Measurements from ENCODE around the gene CHD2. TPM values are rescaled to one million over a fixed set of nuclear protein-coding genes. Genes with fewer than 3 reads are reported as not detected.

The CHD2 gene
- total and polyA plus RNA-seq, 2 donors (not counting 3 experiments of a cell fraction or from before 2014, with no cell fraction given), result 53.8 to 97.9 TPM

DNA sequence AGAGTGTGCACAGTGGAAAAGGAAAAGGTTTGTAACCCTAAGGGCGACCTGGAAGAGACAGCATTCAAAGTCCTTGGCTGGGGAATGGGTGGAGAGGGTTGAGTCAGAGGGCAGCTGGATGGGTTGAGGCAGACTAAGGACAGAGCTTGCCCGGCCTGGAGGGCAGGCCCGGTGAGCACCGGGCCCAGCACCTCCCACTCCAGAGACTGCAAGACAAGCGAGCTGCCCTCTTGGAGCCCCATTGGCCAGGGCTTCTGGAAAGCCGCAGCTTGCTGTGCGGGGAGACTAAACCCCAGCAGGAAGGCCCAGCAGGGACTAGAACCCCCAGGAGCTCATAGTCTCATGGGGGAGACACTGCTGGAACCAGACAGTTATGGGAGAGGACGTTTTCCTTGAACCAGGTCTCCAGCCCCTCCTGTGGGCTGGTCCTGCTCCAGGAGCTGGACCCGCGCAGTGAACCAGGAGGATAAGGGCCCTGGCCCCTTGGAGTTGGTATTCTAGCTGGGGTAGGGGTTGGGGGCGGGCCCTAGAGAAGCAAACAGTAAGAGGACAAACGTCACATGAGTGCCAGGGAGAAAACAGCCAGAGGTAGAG, 129.8 kb downstream of the CHD2 start:
- Histone ChIP-seq H3K4me3 (replicated peaks in 1 of 3; ENCODE audit: insufficient read depth in 1 of 3, low read depth in 1 of 3, low read length in 3 of 3) (no peak overlapping the region), H4K20me1 (replicated peaks; ENCODE audit: control insufficient read depth, extremely low read depth, insufficient read depth, low read length) (peaks cover 3% of the 10 kb centered on the region), H3K9ac (replicated peaks; ENCODE audit: extremely low read depth, insufficient read depth, low read length) (no peak overlapping the region), H2AFZ (ENCODE audit: low read depth, low read length) (no peak overlapping the region), H3K27me3 (ENCODE audit: control insufficient read depth in 2 of 2, insufficient read depth in 2 of 2, low read length in 2 of 2) (no peaks in the 10 kb centered on the region), H3K9me3 (replicated peaks; ENCODE audit: control insufficient read depth, insufficient read depth, low read length) (no peaks in the 10 kb centered on the region), H3K27ac (ENCODE audit: insufficient read depth, low read depth, low read length) (no peak overlapping the region), H3K4me2 (ENCODE audit: insufficient read depth, low read length) (no peak overlapping the region), H3K36me3 (ENCODE audit: control insufficient read depth in 2 of 2, extremely low read depth in 1 of 2, insufficient read depth in 2 of 2, low read length in 2 of 2) (peaks cover 3 to 16% of the 10 kb centered on the region in 2 experiments), H3K4me1 (ENCODE audit: control insufficient read depth, extremely low read depth, insufficient read depth, low read length) (peaks cover 23% of the 10 kb centered on the region), H3K79me2 (ENCODE audit: control insufficient read depth, insufficient read depth, low read length) (peaks cover 8% of the 10 kb centered on the region), H3K9me1 (replicated peaks; ENCODE audit: control insufficient read depth, extremely low read depth, insufficient read depth, low read length) (no peaks in the 10 kb centered on the region)
- ChIA-PET CTCF (interaction anchor here (0.6 to 6.8 kb wide), 24 partner anchors 9 to 1295 kb away, joined by 3 to 137 read pairs (median 4); partner anchors contain the start of gene RGMA), POLR2A (no interaction called here)
- peak; percentile 5 for TF ChIP-seq POLR2AphosphoS5 (IDR thresholded peaks at IDR 0.05; ENCODE audit: insufficient read depth, low read depth, low read length)
- TF ChIP-seq, protein P1, sequence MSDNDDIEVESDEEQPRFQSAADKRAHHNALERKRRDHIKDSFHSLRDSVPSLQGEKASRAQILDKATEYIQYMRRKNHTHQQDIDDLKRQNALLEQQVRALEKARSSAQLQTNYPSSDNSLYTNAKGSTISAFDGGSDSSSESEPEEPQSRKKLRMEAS (IDR thresholded peaks at IDR 0.05; ENCODE audit: insufficient read depth, insufficient read length), result no peak
- no TSS peak for BruUV-seq (replicated peaks)
- DNase-seq (ENCODE audit: low read depth, low spot score), result peak; percentile 28
- peak; percentile 12 for FAIRE-seq
- dilution Hi-C loops (cut with MboI; ENCODE audit: extremely low pct_ligation_motif_present, low sequenced_read_pairs) (no loop called here), intact Hi-C loops (cut with micrococcal nuclease) (loop anchor here (1.0 to 5.0 kb wide), 5 partner anchors 43 to 1294 kb away; no protein-coding TSS in a partner anchor)

DNA sequence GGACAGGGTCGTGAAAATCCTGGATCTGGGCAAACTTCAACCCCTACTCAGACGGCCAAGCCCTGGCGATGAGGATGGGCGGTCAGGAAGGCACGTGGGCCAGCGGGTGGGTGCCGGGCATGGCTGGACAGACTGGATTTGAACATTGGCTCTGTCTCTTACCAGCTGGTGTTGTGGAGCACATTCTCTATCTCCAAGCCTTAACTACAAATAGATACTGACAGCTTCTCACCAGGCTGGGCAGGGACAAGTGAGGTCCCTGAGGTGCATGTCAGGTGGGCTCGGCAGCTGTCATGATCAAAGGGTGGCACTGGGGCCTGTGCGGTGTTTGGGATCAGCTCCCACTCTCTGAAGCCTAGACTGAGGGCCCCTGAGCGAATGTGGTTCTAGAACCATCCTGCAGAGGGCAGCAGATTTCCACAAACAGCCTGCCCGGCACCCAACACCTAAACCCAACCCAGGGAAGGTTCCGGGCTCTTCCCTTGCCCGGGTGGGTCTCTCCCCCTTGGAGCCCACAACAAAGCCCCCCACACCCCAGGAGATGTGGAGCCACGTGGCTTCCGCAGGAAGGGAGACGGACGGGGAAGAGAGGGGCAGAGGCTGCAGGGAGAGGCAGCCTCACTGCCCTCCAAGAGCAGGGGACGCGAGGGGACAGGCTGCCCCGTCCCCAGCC, 130.4 kb downstream of the CHD2 start:
- peak; percentile 64 for DNase-seq (ENCODE audit: low read depth, low spot score)
- H3K4me1 ChIP-seq (ENCODE audit: control insufficient read depth, extremely low read depth, insufficient read depth, low read length), result peaks cover 23% of the 10 kb centered on the region
- H3K9ac ChIP-seq (replicated peaks; ENCODE audit: extremely low read depth, insufficient read depth, low read length), result no peak overlapping the region
- no peaks in the 10 kb centered on the region for H3K9me3 ChIP-seq (replicated peaks; ENCODE audit: control insufficient read depth, insufficient read depth, low read length)
- H3K79me2 ChIP-seq (ENCODE audit: control insufficient read depth, insufficient read depth, low read length), result peaks cover 4% of the 10 kb centered on the region
- H3K27me3 ChIP-seq (ENCODE audit: control insufficient read depth in 2 of 2, insufficient read depth in 2 of 2, low read length in 2 of 2), result no peaks in the 10 kb centered on the region
- peaks cover 2 to 10% of the 10 kb centered on the region in 2 experiments for H3K36me3 ChIP-seq (ENCODE audit: control insufficient read depth in 2 of 2, extremely low read depth in 1 of 2, insufficient read depth in 2 of 2, low read length in 2 of 2)
- no peak for TF ChIP-seq POLR2AphosphoS5 (IDR thresholded peaks at IDR 0.05; ENCODE audit: insufficient read depth, low read depth, low read length)
- TF ChIP-seq, protein P2, sequence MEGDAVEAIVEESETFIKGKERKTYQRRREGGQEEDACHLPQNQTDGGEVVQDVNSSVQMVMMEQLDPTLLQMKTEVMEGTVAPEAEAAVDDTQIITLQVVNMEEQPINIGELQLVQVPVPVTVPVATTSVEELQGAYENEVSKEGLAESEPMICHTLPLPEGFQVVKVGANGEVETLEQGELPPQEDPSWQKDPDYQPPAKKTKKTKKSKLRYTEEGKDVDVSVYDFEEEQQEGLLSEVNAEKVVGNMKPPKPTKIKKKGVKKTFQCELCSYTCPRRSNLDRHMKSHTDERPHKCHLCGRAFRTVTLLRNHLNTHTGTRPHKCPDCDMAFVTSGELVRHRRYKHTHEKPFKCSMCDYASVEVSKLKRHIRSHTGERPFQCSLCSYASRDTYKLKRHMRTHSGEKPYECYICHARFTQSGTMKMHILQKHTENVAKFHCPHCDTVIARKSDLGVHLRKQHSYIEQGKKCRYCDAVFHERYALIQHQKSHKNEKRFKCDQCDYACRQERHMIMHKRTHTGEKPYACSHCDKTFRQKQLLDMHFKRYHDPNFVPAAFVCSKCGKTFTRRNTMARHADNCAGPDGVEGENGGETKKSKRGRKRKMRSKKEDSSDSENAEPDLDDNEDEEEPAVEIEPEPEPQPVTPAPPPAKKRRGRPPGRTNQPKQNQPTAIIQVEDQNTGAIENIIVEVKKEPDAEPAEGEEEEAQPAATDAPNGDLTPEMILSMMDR (IDR thresholded peaks at IDR 0.05; ENCODE audit: extremely low read depth in 1 of 2, insufficient read depth in 1 of 2, low read depth in 1 of 2, low read length in 2 of 2), result peak; percentile 69 to 86
- H3K9me1 ChIP-seq (replicated peaks; ENCODE audit: control insufficient read depth, extremely low read depth, insufficient read depth, low read length), result no peaks in the 10 kb centered on the region
- BruUV-seq (replicated peaks), result no TSS peak
- ChIA-PET POLR2A (no interaction called here), CTCF (interaction anchor here (0.6 to 6.8 kb wide), 24 partner anchors 10 to 1294 kb away, joined by 3 to 137 read pairs (median 4); partner anchors contain the start of gene RGMA)
- no peak overlapping the region for H3K4me2 ChIP-seq (ENCODE audit: insufficient read depth, low read length)
- H2AFZ ChIP-seq (ENCODE audit: low read depth, low read length), result no peak overlapping the region
- no peak overlapping the region for H3K4me3 ChIP-seq (replicated peaks in 1 of 3; ENCODE audit: insufficient read depth in 1 of 3, low read depth in 1 of 3, low read length in 3 of 3)
- peaks cover 3% of the 10 kb centered on the region for H4K20me1 ChIP-seq (replicated peaks; ENCODE audit: control insufficient read depth, extremely low read depth, insufficient read depth, low read length)
- intact Hi-C loops (cut with micrococcal nuclease), result loop anchor here (1.0 to 5.0 kb wide), 5 partner anchors 42 to 1294 kb away; no protein-coding TSS in a partner anchor
- H3K27ac ChIP-seq (ENCODE audit: insufficient read depth, low read depth, low read length), result no peak overlapping the region
- peak; percentile 90 for FAIRE-seq
- dilution Hi-C loops (cut with MboI; ENCODE audit: extremely low pct_ligation_motif_present, low sequenced_read_pairs), result no loop called here
